Mesenchymal stem cell (in vitro differentiated cells and primary cell): ENCODE measurements around the gene NPM3.
A peak's percentile ranks its signal among the peaks of the same experiment; 100 is the strongest.

ENCODE experiments used
- DNase-seq: peaks from one replicate; pipeline ENCODE4 v3.0.0-alpha.2; 2013
- H2AFZ ChIP-seq: one replicate; pipeline ENCODE4 v1.6.1; 2013; ENCODE audit warnings: low read depth, mild to moderate bottlenecking, control low read depth, inconsistent platforms, low read length, moderate library complexity
- H2AK5ac ChIP-seq: 2 replicates; pipeline ENCODE4 v1.6.1; 2013; ENCODE audit warnings: low read length, moderate library complexity, mild to moderate bottlenecking, inconsistent platforms; ENCODE audit not compliant: severe bottlenecking
- H2BK120ac ChIP-seq: one replicate; pipeline ENCODE4 v1.6.1; 2013; ENCODE audit warnings: low read depth, mild to moderate bottlenecking, inconsistent platforms, low read length, moderate library complexity
- H2BK12ac ChIP-seq, 2 experiments: one replicate each; pipeline ENCODE4 v1.6.1; 2013; ENCODE audit warnings: inconsistent platforms in 2 of 2, low read length in 2 of 2, mild to moderate bottlenecking in 2 of 2, moderate library complexity in 2 of 2, control low read depth in 1 of 2
- H2BK15ac ChIP-seq: one replicate; pipeline ENCODE4 v1.6.1; 2013; ENCODE audit warnings: mild to moderate bottlenecking, low read depth, inconsistent platforms; ENCODE audit not compliant: poor library complexity, severe bottlenecking
- H2BK5ac ChIP-seq: 2 replicates; pipeline ENCODE4 v1.6.1; 2013; ENCODE audit warnings: low read depth, mild to moderate bottlenecking, low read length, control low read depth, inconsistent platforms; ENCODE audit not compliant: poor library complexity, severe bottlenecking
- H3K14ac ChIP-seq, 2 experiments: one replicate each; pipeline ENCODE4 v1.6.1; 2013; ENCODE audit warnings: inconsistent platforms in 2 of 2, low read length in 2 of 2, control low read depth in 1 of 2, mild to moderate bottlenecking in 1 of 2, moderate library complexity in 1 of 2
- H3K18ac ChIP-seq, 2 experiments: one replicate each; pipeline ENCODE4 v1.6.1; 2013; ENCODE audit warnings: inconsistent platforms in 2 of 2, low read length in 2 of 2, control low read depth in 1 of 2, low read depth in 1 of 2, mild to moderate bottlenecking in 1 of 2
- H3K23ac ChIP-seq, 2 experiments: one replicate each; pipeline ENCODE4 v1.6.1; 2013; ENCODE audit warnings: inconsistent platforms in 2 of 2, low read length in 2 of 2, mild to moderate bottlenecking in 2 of 2, moderate library complexity in 2 of 2, control low read depth in 1 of 2
- H3K27ac ChIP-seq: 2 replicates; pipeline ENCODE4 v1.5.1; 2013; ENCODE audit warnings: mild to moderate bottlenecking, moderate library complexity, low read length, control low read depth, inconsistent platforms; ENCODE audit not compliant: poor library complexity, severe bottlenecking
- H3K27me3 ChIP-seq, 2 experiments: 2 replicates each; pipeline versions ENCODE4 v1.6.1 to v1.7.0; 2013; ENCODE audit warnings: low read length in 2 of 2, mild to moderate bottlenecking in 2 of 2, moderate library complexity in 2 of 2, control low read depth in 1 of 2, inconsistent platforms in 1 of 2; ENCODE audit not compliant: control insufficient read depth in 1 of 2, insufficient read depth in 1 of 2
- H3K36me3 ChIP-seq, 2 experiments: 2 replicates each; pipeline versions ENCODE4 v1.6.1 to v1.7.0; 2013; ENCODE audit warnings: low read length in 2 of 2, control low read depth in 1 of 2, inconsistent platforms in 1 of 2, low read depth in 1 of 2, mild to moderate bottlenecking in 1 of 2; ENCODE audit not compliant: insufficient read depth in 2 of 2, control insufficient read depth in 1 of 2
- H3K4ac ChIP-seq, 2 experiments: one replicate each; pipeline ENCODE4 v1.6.1; 2013; ENCODE audit warnings: inconsistent platforms in 2 of 2, low read length in 2 of 2, mild to moderate bottlenecking in 2 of 2, moderate library complexity in 2 of 2, control low read depth in 1 of 2, low read depth in 1 of 2
- H3K4me1 ChIP-seq: 2 replicates; pipeline ENCODE4 v1.6.1; 2013; ENCODE audit warnings: low read depth, low read length, control low read depth; ENCODE audit not compliant: control insufficient read depth, insufficient read depth
- H3K4me2 ChIP-seq: 2 replicates; pipeline ENCODE4 v1.6.1; 2013; ENCODE audit warnings: low read length, mild to moderate bottlenecking, inconsistent platforms; ENCODE audit not compliant: poor library complexity, severe bottlenecking
- H3K4me3 ChIP-seq, 2 experiments: 2 replicates each; pipeline versions ENCODE4 v1.5.1 to v1.7.0; 2013; ENCODE audit warnings: low read length in 2 of 2, mild to moderate bottlenecking in 2 of 2, control low read depth in 1 of 2, low read depth in 1 of 2; ENCODE audit not compliant: insufficient read depth in 1 of 2
- H3K79me1 ChIP-seq: replicated peaks from 2 replicates; pipeline ENCODE4 v1.6.1; 2013; ENCODE audit warnings: mild to moderate bottlenecking, control low read depth, low read length, inconsistent platforms; ENCODE audit not compliant: poor library complexity, severe bottlenecking
- H3K9ac ChIP-seq: 2 replicates; pipeline ENCODE4 v1.7.0; 2013; ENCODE audit warnings: mild to moderate bottlenecking, low read length, moderate library complexity
- H3K9me3 ChIP-seq: 2 replicates; pipeline ENCODE4 v1.7.0; 2013; ENCODE audit warnings: mild to moderate bottlenecking, low read length; ENCODE audit not compliant: control insufficient read depth
- H4K8ac ChIP-seq: one replicate; pipeline ENCODE4 v1.6.1; 2013; ENCODE audit warnings: inconsistent platforms, mild to moderate bottlenecking, low read length, moderate library complexity
- H4K91ac ChIP-seq: one replicate; pipeline ENCODE4 v1.6.1; 2013; ENCODE audit warnings: mild to moderate bottlenecking, low read length, inconsistent platforms
- WGBS: methylation state at CpG from one replicate; pipeline ENCODE4 v1.1.7; 2013; ENCODE audit warnings: mixed read lengths; 5-methylcytosine and 5-hydroxymethylcytosine counted together

NPM3 gene

GRCh38 chr10:101772895-101773761 is 10.1 kb downstream of the NPM3 start:
- no peak for DNase-seq
- Histone ChIP-seq H2BK12ac (no peak overlapping the region), H2BK5ac (no peak overlapping the region), H4K8ac (no peak overlapping the region), H3K79me1 (no peaks in the 10 kb centered on the region), H2BK15ac (no peak overlapping the region), H3K14ac (peak overlapping the region in 1 of 2 experiments; percentile 31), H3K23ac (no peak overlapping the region), H3K4me1 (peaks cover 16% of the 10 kb centered on the region), H3K9me3 (no peaks in the 10 kb centered on the region), H3K18ac (no peak overlapping the region), H2AK5ac (no peak overlapping the region), H2BK120ac (no peak overlapping the region), H3K9ac (no peak overlapping the region), H3K4me2 (no peak overlapping the region), H2AFZ (no peak overlapping the region), H3K27ac (no peak overlapping the region), H3K36me3 (peaks cover 0 to 18% of the 10 kb centered on the region in 2 experiments), H4K91ac (no peak overlapping the region), H3K27me3 (peaks cover 78 to 86% of the 10 kb centered on the region in 2 experiments), H3K4ac (no peak overlapping the region), H3K4me3 (no peak overlapping the region)
- WGBS: 41% methylated on average over 20 of the region's 21 CpGs

GRCh38 chr10:101772017-101772894 is 11.0 kb downstream of the NPM3 start:
- no peak overlapping the region for H3K4me3 ChIP-seq

GRCh38 chr10:101771380-101771779 is 11.9 kb downstream of the NPM3 start:
- DNase-seq: no peak
- H4K8ac ChIP-seq: no peak overlapping the region
- no peak overlapping the region for H2BK15ac ChIP-seq
- H2AK5ac ChIP-seq: no peak overlapping the region
- H3K14ac ChIP-seq: no peak overlapping the region
- H2BK120ac ChIP-seq: no peak overlapping the region
- no peak overlapping the region for H3K4me2 ChIP-seq
- peaks cover 12% of the 10 kb centered on the region for H3K4me1 ChIP-seq
- no peaks in the 10 kb centered on the region for H3K9me3 ChIP-seq
- peaks cover 80 to 87% of the 10 kb centered on the region in 2 experiments for H3K27me3 ChIP-seq
- H3K27ac ChIP-seq: no peak overlapping the region
- no peak overlapping the region for H2BK5ac ChIP-seq
- H3K9ac ChIP-seq: no peak overlapping the region
- no peak overlapping the region for H3K23ac ChIP-seq
- H3K4me3 ChIP-seq: no peak overlapping the region
- H4K91ac ChIP-seq: no peak overlapping the region
- no peak overlapping the region for H2BK12ac ChIP-seq
- no peak overlapping the region for H3K4ac ChIP-seq
- H3K79me1 ChIP-seq: no peaks in the 10 kb centered on the region
- peaks cover 0 to 12% of the 10 kb centered on the region in 2 experiments for H3K36me3 ChIP-seq
- 95% methylated on average over 10 of the region's 10 CpGs for WGBS
- H3K18ac ChIP-seq: no peak overlapping the region
- no peak overlapping the region for H2AFZ ChIP-seq

More at GRCh38 chr10:101772017-101772894, 11.0 kb downstream of the NPM3 start:
- peaks cover 16% of the 10 kb centered on the region for H3K4me1 ChIP-seq
- H3K36me3 ChIP-seq: peaks cover 0 to 12% of the 10 kb centered on the region in 2 experiments
- H2BK120ac ChIP-seq: no peak overlapping the region
- H3K9me3 ChIP-seq: no peaks in the 10 kb centered on the region
- H2BK12ac ChIP-seq: no peak overlapping the region
- H3K4ac ChIP-seq: no peak overlapping the region
- no peak overlapping the region for H2BK15ac ChIP-seq
- peaks cover 81 to 86% of the 10 kb centered on the region in 2 experiments for H3K27me3 ChIP-seq
- no peak overlapping the region for H3K27ac ChIP-seq
- H2BK5ac ChIP-seq: no peak overlapping the region
- H3K14ac ChIP-seq: peak overlapping the region in 1 of 2 experiments; percentile 31
- H4K8ac ChIP-seq: no peak overlapping the region
- no peak overlapping the region for H2AFZ ChIP-seq
- no peak overlapping the region for H2AK5ac ChIP-seq
- H3K18ac ChIP-seq: no peak overlapping the region
- no peak for DNase-seq
- H3K9ac ChIP-seq: no peak overlapping the region
- no peak overlapping the region for H3K23ac ChIP-seq
- 89% methylated on average over 6 of the region's 6 CpGs for WGBS
- H3K79me1 ChIP-seq: no peaks in the 10 kb centered on the region
- H4K91ac ChIP-seq: no peak overlapping the region
- H3K4me2 ChIP-seq: no peak overlapping the region
